UCSD-AML1 (cell line): ENCODE results near the gene TBX1.

Source experiments
- DNase-seq: peaks from one replicate; lab custom pipeline; 2025; ENCODE audit not compliant: unreplicated experiment; lab: John Stamatoyannopoulos, UW

Gene TBX1

GRCh38 chr22:19809741-19810140 is 49.2 kb downstream of the TBX1 start:
- no peak for DNase-seq

GRCh38 chr22:19810381-19811201 is 50.0 kb downstream of the TBX1 start:
- DNase-seq: no peak

GRCh38 chr22:19811211-19811621 is 50.6 kb downstream of the TBX1 start:
- no peak for DNase-seq

GRCh38 chr22:19811811-19812771 is 51.5 kb downstream of the TBX1 start:
- no peak for DNase-seq

- DNase-seq: no peak
Measured at GRCh38 chr22:19812910-19813309, 52.3 kb downstream of the TBX1 start.

GRCh38 chr22:19814428-19814827 is 53.9 kb downstream of the TBX1 start:
- DNase-seq: no peak

GRCh38 chr22:19815093-19815822 is 54.7 kb downstream of the TBX1 start:
- DNase-seq: no peak

- DNase-seq: no peak
Measured at GRCh38 chr22:19815823-19816290, 55.3 kb downstream of the TBX1 start.

GRCh38 chr22:19816372-19817119 is 56.0 kb downstream of the TBX1 start:
- no peak for DNase-seq
